Body of pancreas (tissue), 4 donors: ENCODE measurements around the gene S100P.

Experiments used
- CTCF ChIP-seq, 7 experiments: fragments of 450-650 bp in 4 of 7; fragments of 200-600 bp in 3 of 7; sonication (generic) in 3 of 7; IDR thresholded peaks; one replicate each; pipeline ENCODE4 v1.5.1; 2016 to 2019; ENCODE audit warnings: antibody characterized with exemption in 7 of 7
- POLR2A ChIP-seq, 3 donors: fragments of 450-650 bp; IDR thresholded peaks; one replicate each; pipeline ENCODE4 v1.6.1; 2016; ENCODE audit warnings: antibody characterized with exemption in 3 of 3, mild to moderate bottlenecking in 2 of 3

GRCh38 chr4:6731318-6731675, 37.6 kb downstream of the S100P start:
- TF ChIP-seq CTCF (IDR thresholded peaks at IDR 0.05) (no peak), POLR2A (IDR thresholded peaks at IDR 0.05) (no peak)
